IPS-NIHi11 (cell line): Measurements from ENCODE around the gene PCDHGB2.
A peak's percentile ranks its signal among the peaks of the same experiment; 100 is the strongest.
"Not testable (repeated sequence)": the region's sequence is repeated elsewhere in the genome, so short reads cannot be mapped to it uniquely, and the experiment has no call there.

Experiments used
- DNase-seq: peaks from one replicate; pipeline ENCODE4 v3.0.0; 2012; ENCODE audit warnings: mixed read lengths, low spot score

Gene PCDHGB2

GRCh38 chr5:141359790-141360426 is at the start of gene PCDHGB2:
Gene PCDHGB2, plus strand, starts transcription at chr5:141359994. Its CDS starts 142 bp downstream, at chr5:141360136.
- peak; percentile 41 for DNase-seq

DNA sequence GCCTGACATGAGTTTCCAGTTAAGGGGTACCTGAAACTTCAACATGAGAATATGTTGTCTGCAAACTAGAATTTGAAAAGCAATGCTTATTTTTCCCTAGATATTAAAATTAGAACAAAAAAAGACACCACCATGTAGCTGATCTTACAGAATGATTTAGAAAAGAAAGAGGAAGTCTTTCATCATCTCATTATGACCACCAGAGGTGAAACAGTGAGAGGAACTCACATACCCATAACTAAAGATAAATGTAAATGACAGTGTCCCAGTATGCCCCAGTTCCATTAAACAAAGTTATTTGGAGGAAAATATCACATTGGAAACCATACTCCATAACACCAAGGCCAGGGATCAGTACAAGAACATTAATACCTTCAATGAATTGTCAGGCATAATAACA is 46.1 kb upstream of the PCDHGB2 start:
- no peak for DNase-seq

GRCh38 chr5:141316963-141317362 is 42.8 kb upstream of the PCDHGB2 start:
- DNase-seq: not testable (repeated sequence)

DNA sequence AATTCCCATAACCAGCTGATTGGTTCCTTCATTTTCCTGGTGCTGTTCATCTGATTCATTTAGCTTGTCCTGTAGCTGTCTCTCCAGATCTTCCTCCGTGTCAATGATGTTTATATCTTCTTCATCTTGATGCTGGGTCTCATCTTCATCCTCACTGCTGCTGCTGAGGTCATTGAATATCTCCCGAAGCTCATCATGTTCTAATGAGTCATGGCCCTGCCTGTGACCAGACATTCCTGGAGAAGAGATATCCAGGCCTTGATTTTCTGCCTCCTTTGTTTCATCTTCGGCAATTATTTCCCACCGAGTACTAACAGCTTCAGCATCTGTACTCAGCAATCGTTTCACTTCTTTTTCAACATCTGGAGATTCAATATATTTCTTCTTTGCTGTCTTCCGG is 40.6 kb upstream of the PCDHGB2 start:
- no peak for DNase-seq

DNA sequence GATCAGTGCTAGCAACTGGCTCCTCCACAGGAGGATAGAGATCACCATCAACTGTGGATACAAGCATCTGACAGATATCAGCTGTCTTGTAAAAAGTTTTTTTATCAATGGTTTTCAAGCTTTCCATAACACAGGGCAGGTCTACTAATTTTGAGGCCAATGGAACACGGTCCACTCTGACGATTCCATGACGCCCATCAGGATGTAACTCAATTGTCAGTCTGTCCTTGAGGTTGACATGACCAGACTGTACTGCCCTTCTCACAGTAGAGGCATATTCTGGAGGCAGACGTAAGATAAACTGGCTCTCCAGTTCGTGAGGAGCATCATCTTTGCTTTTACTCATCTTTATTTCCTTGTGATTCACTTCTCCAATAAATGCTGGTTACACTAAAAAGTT is 40.1 kb upstream of the PCDHGB2 start:
- DNase-seq: no peak

DNA sequence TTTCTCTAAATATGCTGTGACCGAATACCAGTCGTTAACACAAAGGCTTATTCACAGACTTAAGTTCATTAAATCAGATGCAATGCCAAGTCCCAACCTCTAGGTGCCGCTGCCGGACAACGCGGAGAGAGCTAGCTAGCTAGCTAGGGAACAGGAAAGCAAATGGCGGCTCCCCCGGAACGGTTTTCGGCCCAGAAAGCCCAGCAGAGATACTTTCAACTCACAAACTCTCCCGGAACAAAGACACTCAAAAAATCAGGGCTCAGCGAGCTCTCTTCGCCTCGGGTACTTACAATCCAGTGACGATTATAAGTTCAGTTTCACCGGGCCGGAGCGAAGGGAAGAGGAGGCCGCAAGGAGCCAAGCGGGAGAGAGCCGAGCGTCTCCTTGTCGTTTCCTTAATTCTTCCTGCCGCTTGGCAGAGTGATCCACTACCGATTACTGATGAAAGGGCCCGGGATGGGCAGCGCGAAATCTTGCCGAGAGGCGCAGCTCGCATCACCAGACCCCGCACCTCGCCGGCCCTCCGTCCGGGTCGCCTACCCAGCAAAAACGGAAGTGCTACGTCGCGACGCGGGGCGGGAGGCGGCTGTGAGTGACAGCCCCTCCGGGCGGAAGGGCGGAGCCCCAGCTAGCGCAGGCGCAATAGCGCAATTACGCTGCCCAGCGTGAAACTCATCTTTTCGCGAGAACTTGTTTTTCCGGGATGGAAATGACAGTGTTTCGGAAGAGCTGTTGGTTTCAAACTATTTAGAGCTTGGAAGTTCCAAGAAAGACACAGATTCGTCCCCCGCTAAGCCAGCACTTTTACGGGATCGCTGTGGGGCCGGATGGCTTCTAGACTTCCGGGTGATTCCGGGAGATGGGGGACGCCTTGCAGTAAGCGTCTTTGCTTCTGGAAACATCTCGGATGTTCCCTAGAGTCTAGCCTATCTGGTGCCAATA is 39.3 kb upstream of the PCDHGB2 start, which contains the start of gene TAF7:
TSS of gene TAF7 (minus strand) at position 560 of the 945 bp plus-strand sequence. CDS start 740 bp downstream, outside the sequence.
- DNase-seq: peak; percentile 92

DNA sequence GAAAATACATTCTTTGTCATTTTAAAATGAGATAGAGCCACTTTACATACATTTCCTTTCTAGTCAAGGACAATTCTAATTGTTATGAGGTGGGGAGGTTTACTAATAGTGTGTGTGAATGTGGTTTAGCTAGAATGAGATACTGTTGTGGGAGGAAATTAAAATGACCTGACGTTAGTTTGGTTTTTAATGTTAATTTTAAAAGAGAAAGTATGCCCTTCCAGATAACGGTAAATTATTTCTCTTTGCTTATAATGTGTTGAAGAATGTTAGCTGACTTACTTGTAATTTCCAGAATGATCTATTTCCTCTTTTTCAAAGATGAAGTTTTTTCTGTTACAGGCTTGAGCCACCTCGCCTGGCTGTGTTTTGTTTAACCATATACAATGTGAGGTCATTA is 37.5 kb upstream of the PCDHGB2 start:
- DNase-seq: no peak

- DNase-seq: peak; percentile 63
Observed at GRCh38 chr5:141326088-141326854, 33.5 kb upstream of the PCDHGB2 start.

GRCh38 chr5:141328231-141328630 is 31.6 kb upstream of the PCDHGB2 start:
- no peak for DNase-seq

DNA sequence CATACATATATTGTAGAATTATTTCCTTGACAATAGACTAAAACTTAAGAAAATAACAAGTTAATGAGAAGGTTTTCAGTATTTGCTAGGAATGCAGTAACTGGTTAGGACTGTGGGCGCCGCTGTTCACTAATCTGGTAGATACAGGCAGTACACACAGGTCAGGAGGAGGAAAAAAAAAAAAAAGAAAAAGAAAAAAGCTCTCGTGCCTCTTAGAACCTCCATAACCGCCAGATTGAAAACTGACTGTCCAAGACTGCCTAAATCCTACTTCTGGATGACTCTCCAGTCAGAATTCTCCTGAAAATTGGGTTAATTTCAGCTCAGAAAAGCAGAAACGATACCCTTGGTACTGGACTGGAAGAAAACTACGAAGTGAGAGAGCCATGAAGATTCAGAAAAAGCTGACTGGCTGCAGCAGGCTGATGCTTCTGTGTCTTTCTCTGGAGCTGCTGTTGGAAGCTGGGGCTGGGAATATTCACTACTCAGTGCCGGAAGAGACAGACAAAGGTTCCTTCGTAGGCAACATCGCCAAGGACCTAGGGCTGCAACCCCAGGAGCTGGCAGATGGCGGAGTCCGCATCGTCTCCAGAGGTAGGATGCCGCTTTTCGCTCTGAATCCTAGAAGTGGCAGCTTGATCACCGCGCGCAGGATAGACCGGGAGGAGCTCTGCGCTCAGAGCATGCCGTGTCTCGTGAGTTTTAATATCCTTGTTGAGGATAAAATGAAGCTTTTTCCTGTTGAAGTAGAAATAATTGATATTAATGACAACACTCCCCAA is 29.3 kb upstream of the PCDHGB2 start, which contains the start of gene PCDHGA1:
TSS of gene PCDHGA1 (plus strand) at position 216 of the 782 bp plus-strand sequence.
- DNase-seq: peak; percentile 37

GRCh38 chr5:141332571-141332970 is 27.2 kb upstream of the PCDHGB2 start:
- not testable (repeated sequence) for DNase-seq

DNA sequence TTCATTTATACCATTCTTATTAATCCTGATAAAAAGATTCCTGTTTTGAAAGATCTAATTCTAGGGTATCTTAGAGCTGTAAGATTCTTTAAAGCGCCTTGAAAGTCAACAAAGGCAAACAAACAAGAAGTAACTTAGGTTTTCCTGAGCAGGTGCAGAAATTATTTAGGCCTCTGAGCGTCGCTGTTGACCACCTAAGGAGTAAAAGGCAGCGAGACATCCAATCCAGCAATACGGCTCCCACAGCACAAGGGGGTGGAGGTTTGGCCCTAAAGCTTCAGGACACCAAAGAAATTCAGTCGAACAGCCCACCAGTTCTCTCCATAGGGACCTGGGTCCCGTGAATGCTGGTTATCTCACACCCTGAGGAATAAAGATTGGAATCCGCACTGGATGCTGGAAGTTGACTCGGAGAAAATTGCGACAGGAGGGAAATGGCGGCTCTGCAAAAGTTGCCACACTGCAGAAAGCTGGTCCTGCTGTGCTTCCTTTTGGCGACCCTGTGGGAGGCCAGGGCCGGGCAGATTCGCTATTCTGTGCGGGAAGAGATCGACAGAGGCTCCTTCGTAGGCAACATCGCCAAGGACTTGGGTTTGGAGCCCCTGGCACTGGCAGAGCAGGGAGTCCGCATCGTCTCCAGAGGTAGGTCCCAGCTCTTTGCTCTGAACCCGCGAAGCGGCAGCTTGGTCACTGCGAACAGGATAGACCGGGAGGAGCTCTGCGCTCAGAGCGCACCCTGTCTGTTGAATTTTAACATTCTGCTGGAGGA is 21.1 kb upstream of the PCDHGB2 start, which contains the start of gene PCDHGA2:
TSS of gene PCDHGA2 (plus strand) at position 223 of the 769 bp plus-strand sequence.
- DNase-seq: peak; percentile 48

DNA sequence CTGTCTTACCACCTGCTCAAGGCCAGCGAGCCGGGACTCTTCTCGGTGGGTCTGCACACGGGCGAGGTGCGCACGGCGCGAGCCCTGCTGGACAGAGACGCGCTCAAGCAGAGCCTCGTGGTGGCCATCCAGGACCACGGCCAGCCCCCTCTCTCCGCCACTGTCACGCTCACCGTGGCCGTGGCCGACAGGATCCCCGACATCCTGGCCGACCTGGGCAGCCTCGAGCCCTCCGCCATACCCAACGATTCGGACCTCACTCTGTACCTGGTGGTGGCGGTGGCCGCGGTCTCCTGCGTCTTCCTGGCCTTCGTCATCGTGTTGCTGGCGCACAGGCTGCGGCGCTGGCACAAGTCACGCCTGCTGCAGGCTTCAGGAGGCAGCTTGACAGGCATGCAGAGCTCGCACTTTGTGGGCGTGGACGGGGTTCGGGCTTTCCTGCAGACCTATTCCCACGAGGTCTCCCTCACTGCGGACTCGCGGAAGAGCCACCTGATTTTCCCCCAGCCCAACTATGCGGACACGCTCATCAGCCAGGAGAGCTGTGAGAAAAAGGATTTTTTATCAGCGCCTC is 18.9 kb upstream of the PCDHGB2 start:
- not testable (repeated sequence) for DNase-seq

- DNase-seq: no peak
Observed at GRCh38 chr5:141342773-141343172, 17.0 kb upstream of the PCDHGB2 start.

- DNase-seq: peak; percentile 43
Observed at GRCh38 chr5:141343242-141343952, 16.4 kb upstream of the PCDHGB2 start, which contains the start of gene PCDHGA3. Gene PCDHGA3, plus strand, starts transcription at chr5:141343829. Its CDS starts 205 bp downstream, at chr5:141344034.

DNA sequence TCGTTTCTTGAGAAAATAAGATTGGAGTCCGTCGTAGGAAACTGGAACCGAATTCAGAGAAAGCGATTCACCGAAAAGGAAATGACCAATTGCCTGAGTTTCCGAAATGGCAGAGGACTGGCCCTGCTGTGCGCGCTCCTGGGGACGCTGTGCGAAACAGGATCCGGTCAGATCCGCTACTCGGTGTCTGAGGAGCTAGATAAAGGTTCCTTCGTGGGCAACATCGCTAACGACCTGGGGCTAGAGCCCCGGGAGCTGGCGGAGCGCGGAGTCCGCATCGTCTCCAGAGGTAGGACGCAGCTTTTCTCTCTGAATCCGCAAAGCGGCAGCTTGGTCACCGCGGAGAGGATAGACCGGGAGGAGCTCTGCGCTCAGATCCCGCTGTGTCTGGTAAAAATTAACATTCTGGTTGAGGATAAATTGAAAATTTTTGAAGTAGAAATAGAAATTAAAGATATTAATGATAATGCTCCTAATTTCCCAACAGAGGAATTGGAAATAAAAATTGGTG is 15.8 kb upstream of the PCDHGB2 start:
- no peak for DNase-seq

- DNase-seq: no peak
Observed at GRCh38 chr5:141345327-141345726, 14.5 kb upstream of the PCDHGB2 start.

DNA sequence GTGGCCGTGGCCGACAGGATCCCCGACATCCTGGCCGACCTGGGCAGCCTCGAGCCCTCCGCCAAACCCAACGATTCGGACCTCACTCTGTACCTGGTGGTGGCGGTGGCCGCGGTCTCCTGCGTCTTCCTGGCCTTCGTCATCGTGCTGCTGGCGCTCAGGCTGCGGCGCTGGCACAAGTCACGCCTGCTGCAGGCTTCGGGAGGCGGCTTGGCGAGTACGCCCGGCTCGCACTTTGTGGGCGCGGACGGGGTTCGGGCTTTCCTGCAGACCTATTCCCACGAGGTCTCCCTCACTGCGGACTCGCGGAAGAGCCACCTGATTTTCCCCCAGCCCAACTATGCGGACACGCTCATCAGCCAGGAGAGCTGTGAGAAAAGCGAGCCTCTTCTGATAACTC is 13.8 kb upstream of the PCDHGB2 start:
- not testable (repeated sequence) for DNase-seq
